NB4 (cell line): ENCODE measurements around the gene LRCOL1.

Experiments
- CTCF ChIP-seq: IDR thresholded peaks from one replicate; pipeline ENCODE4 v1.5.1; 2012; ENCODE audit warnings: low read depth, low read length
- POLR2A ChIP-seq: IDR thresholded peaks from 2 replicates; pipeline ENCODE4 v1.6.1; 2011; ENCODE audit warnings: mild to moderate bottlenecking; ENCODE audit not compliant: insufficient read length; ENCODE audit errors: extremely low read depth
- TF ChIP-seq, protein P1 (sequence below): IDR thresholded peaks from 2 replicates; pipeline ENCODE4 v1.6.1; 2011; ENCODE audit warnings: low read depth, low read length

DNA sequence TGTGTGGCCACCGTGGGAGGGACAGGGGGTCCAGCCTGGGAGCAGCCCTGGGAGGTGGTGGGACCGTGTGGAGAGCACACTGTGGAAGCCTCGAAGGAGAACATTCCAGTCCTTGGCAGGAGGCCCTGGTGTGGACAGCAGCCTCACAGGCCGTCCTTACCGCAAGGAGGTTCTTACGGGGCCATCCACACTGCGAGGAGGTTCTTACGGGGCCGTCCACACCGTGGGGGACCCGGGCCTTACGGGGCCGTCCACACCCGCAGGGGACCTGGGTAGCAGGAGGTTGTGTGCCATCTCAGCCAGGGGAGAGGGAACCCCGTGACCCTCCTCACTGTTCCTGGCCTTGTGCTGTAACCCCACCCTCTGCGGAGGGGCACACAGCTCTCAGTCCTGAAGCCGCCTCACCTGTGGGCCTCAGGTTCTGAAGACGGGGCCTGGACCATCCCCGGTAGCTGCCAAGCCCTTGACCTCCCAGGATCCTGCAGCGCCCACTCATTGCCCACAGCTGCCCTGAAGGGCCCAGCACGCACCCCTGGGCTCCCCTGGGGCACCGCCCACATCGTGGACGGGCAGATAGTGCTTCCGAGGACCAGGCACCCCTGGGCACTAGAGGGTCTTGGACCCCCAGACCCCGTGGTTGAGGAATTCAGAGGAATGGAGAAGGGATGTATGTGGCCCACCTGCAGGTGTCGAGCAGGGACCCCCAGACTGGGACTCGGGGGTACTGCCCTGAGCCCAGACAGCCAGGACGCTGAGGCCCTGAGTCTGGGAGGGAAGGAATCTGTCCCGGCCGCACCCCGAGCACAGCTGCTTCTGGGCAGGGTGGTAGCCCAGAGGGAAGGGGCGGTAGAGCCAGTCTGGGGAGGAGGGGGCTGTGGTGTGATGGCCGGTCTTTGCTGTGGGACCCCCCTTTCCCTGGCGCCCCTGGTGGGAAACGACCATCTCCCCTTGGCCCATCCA lies 37.3 kb downstream of the LRCOL1 start:
- TF ChIP-seq, protein P1, sequence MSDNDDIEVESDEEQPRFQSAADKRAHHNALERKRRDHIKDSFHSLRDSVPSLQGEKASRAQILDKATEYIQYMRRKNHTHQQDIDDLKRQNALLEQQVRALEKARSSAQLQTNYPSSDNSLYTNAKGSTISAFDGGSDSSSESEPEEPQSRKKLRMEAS, result no peak
- TF ChIP-seq CTCF (no peak), POLR2A (no peak)
